ENCODE measurements around the gene NTM.

- TF ChIP-seq CTCF (IDR thresholded peaks at IDR 0.05; ENCODE audit: low read depth, low read length) (no peak), EZH2phosphoT487 (IDR thresholded peaks at IDR 0.05; ENCODE audit: low read depth) (no peak)
Measured at GRCh38 chr11:131633921-131634715, 263.7 kb downstream of the NTM start.

All from OCI-LY3 (cell line).